ENCODE data around the gene HAGH. TPM values are rescaled to one million over a fixed set of nuclear protein-coding genes. Genes with fewer than 3 reads are reported as not detected.
A peak's percentile ranks its signal among the peaks of the same experiment; 100 is the strongest.

HAGH gene
- polyA plus RNA-seq, 1 donor (not counting 4 experiments of a cell fraction or from before 2014, with no cell fraction given), result 17.7 TPM

DNA sequence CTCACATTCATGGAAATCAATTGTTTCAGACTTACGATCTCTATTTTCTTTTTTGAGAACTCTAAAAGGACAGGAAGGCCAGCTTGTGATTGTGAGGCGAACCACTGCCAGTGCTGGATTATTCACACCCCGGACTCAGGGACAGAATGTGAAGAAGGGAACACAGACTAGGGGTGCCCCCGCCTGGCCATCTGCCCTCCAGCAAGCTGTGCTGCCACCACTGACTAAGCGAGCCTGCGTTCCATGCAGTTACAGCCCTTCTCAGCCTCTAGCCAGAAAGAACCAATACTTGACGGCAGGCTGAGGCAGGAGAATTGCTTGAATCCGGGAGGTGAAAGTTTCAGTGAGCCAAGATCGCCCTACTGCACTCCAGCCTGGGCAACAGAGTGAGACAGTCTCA is 2.8 kb downstream of the HAGH start:
- no peak for FAIRE-seq
- no peak for DNase-seq (ENCODE audit: low read depth, low spot score)

DNA sequence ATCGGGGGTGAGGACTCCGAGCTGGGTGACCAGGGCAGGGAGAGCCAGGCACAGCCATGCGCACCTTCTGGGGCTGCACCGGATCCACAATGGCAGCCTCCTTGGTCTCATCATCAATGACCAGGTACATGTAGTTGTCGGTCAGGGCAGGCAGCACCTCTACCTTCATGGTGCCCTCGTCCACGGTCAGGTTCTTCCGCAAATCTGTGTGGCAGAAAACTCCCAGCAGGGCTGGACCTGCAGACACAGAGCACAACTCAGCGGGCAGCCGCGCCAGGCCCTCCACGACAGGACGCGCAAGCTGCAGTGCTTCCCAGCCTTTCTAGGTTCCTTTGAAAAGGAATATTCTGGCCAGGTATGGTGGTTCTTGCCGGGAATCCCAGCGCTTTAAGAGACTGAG is 3.8 kb downstream of the HAGH start:
- peaks cover 8% of the 10 kb centered on the region for H3K79me2 ChIP-seq (ENCODE audit: control insufficient read depth, insufficient read depth, low read length)
- no peaks in the 10 kb centered on the region for H3K9me1 ChIP-seq (ENCODE audit: control insufficient read depth, extremely low read depth, insufficient read depth, low read length)
- no peak for DNase-seq (ENCODE audit: low read depth, low spot score)
- H3K27ac ChIP-seq (ENCODE audit: control insufficient read depth, insufficient read depth, low read length), result no peak overlapping the region
- H3K36me3 ChIP-seq (ENCODE audit: control insufficient read depth in 2 of 2, extremely low read depth in 1 of 2, insufficient read depth in 2 of 2, low read length in 2 of 2), result peaks cover 0 to 4% of the 10 kb centered on the region in 2 experiments
- dilution Hi-C loops (cut with MboI; ENCODE audit: extremely low pct_ligation_motif_present, low sequenced_read_pairs), result no loop called here
- H2AFZ ChIP-seq (ENCODE audit: control insufficient read depth, low read length), result no peak overlapping the region
- H3K27me3 ChIP-seq (ENCODE audit: control insufficient read depth, extremely low read depth, insufficient read depth, low read length), result no peaks in the 10 kb centered on the region
- peaks cover 6% of the 10 kb centered on the region for H3K4me1 ChIP-seq (ENCODE audit: control insufficient read depth, extremely low read depth, insufficient read depth, low read length)
- H3K4me2 ChIP-seq (ENCODE audit: control insufficient read depth, extremely low read depth, insufficient read depth, low read depth, low read length), result no peak overlapping the region
- no peak overlapping the region for H3K9ac ChIP-seq (ENCODE audit: control insufficient read depth, extremely low read depth, insufficient read depth, low read length)
- no peaks in the 10 kb centered on the region for H4K20me1 ChIP-seq (ENCODE audit: control insufficient read depth, extremely low read depth, insufficient read depth, low read length)
- TF ChIP-seq, protein P1, sequence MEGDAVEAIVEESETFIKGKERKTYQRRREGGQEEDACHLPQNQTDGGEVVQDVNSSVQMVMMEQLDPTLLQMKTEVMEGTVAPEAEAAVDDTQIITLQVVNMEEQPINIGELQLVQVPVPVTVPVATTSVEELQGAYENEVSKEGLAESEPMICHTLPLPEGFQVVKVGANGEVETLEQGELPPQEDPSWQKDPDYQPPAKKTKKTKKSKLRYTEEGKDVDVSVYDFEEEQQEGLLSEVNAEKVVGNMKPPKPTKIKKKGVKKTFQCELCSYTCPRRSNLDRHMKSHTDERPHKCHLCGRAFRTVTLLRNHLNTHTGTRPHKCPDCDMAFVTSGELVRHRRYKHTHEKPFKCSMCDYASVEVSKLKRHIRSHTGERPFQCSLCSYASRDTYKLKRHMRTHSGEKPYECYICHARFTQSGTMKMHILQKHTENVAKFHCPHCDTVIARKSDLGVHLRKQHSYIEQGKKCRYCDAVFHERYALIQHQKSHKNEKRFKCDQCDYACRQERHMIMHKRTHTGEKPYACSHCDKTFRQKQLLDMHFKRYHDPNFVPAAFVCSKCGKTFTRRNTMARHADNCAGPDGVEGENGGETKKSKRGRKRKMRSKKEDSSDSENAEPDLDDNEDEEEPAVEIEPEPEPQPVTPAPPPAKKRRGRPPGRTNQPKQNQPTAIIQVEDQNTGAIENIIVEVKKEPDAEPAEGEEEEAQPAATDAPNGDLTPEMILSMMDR (optimal IDR thresholded peaks at IDR 0.05 in 1 of 3, IDR thresholded peaks at IDR 0.05 in 1 of 3, conservative IDR thresholded peaks at IDR 0.05 in 1 of 3; ENCODE audit: extremely low read depth in 1 of 3, insufficient read depth in 2 of 3, low read length in 3 of 3), result no peak
- no peak for TF ChIP-seq EZH2 (IDR thresholded peaks at IDR 0.05; ENCODE audit: low read length)
- no peak for FAIRE-seq
- no peak overlapping the region for H3K4me3 ChIP-seq (ENCODE audit: control insufficient read depth in 2 of 3, extremely low read depth in 1 of 3, insufficient read depth in 2 of 3, low read depth in 1 of 3, low read length in 3 of 3)
- no peaks in the 10 kb centered on the region for H3K9me3 ChIP-seq (ENCODE audit: control insufficient read depth, low read depth, low read length)

More for the DNA sequence above, 2.8 kb downstream of the HAGH start:
- Histone ChIP-seq H3K9me1 (ENCODE audit: control insufficient read depth, extremely low read depth, insufficient read depth, low read length) (no peaks in the 10 kb centered on the region), H3K4me1 (ENCODE audit: control insufficient read depth, extremely low read depth, insufficient read depth, low read length) (peaks cover 10% of the 10 kb centered on the region), H3K4me2 (ENCODE audit: control insufficient read depth, extremely low read depth, insufficient read depth, low read depth, low read length) (no peak overlapping the region), H4K20me1 (ENCODE audit: control insufficient read depth, extremely low read depth, insufficient read depth, low read length) (no peaks in the 10 kb centered on the region), H3K4me3 (ENCODE audit: control insufficient read depth in 2 of 3, extremely low read depth in 1 of 3, insufficient read depth in 2 of 3, low read depth in 1 of 3, low read length in 3 of 3) (no peak overlapping the region), H3K79me2 (ENCODE audit: control insufficient read depth, insufficient read depth, low read length) (peaks cover 16% of the 10 kb centered on the region), H2AFZ (ENCODE audit: control insufficient read depth, low read length) (no peak overlapping the region), H3K9ac (ENCODE audit: control insufficient read depth, extremely low read depth, insufficient read depth, low read length) (no peak overlapping the region), H3K9me3 (ENCODE audit: control insufficient read depth, low read depth, low read length) (no peaks in the 10 kb centered on the region), H3K36me3 (ENCODE audit: control insufficient read depth in 2 of 2, extremely low read depth in 1 of 2, insufficient read depth in 2 of 2, low read length in 2 of 2) (peaks cover 0 to 1% of the 10 kb centered on the region in 2 experiments), H3K27ac (ENCODE audit: control insufficient read depth, insufficient read depth, low read length) (no peak overlapping the region), H3K27me3 (ENCODE audit: control insufficient read depth, extremely low read depth, insufficient read depth, low read length) (no peaks in the 10 kb centered on the region)
- dilution Hi-C loops (cut with MboI; ENCODE audit: extremely low pct_ligation_motif_present, low sequenced_read_pairs), result no loop called here
- TF ChIP-seq, protein P1 (optimal IDR thresholded peaks at IDR 0.05 in 1 of 3, IDR thresholded peaks at IDR 0.05 in 1 of 3, conservative IDR thresholded peaks at IDR 0.05 in 1 of 3; ENCODE audit: extremely low read depth in 1 of 3, insufficient read depth in 2 of 3, low read length in 3 of 3), result peak in 2 of 3 experiments; percentile 3 to 68
- no peak for TF ChIP-seq EZH2 (IDR thresholded peaks at IDR 0.05; ENCODE audit: low read length)
